Measurements from ENCODE around the gene TM9SF1.

DNA sequence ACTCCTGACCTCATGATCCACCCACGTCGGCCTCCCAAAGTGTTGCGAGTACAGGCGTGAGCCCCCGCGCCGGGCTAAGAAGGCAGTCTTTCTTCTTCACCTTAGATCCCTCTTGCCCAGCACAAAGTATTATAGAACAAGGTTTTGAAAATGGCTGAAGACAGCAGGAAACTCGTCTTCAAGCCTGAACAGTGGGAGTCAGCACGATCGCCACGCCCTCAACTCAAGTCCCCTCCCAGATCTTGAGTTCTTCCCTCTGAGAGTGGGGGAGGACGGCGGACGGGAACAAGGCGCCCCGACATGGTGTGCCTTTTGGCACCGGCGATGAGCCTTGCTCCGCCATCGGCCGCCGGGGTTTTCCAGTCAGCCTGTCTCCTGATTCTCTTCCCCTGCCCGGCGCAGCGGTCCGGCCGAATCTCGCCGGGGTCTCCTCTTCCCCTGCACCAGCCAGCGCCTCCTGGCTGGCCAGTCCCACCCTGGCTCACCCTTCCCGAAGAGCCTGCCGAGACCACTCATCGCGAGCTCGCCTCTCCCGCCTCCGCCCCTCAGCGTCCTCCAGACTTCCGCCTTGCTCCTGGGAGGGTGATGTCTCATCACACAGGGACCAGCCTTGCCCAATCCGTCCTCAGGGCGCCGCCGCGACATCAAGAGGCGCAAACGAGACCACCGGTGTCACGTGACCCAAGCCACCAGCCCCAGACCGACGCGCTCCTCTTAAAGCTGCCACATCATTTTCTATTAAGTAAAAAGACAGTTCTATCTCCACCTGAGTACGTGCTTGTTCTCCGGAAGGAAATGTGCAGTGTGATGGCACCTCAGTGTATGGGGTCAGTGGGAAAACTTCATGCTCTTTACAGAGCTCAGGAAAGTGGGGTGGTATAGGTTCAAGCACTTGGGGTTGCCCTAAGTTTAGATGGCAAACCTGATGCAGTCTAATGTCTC is 18.0 kb upstream of the TM9SF1 start, which contains the start of gene CHMP4A:
- TF ChIP-seq, protein P1, sequence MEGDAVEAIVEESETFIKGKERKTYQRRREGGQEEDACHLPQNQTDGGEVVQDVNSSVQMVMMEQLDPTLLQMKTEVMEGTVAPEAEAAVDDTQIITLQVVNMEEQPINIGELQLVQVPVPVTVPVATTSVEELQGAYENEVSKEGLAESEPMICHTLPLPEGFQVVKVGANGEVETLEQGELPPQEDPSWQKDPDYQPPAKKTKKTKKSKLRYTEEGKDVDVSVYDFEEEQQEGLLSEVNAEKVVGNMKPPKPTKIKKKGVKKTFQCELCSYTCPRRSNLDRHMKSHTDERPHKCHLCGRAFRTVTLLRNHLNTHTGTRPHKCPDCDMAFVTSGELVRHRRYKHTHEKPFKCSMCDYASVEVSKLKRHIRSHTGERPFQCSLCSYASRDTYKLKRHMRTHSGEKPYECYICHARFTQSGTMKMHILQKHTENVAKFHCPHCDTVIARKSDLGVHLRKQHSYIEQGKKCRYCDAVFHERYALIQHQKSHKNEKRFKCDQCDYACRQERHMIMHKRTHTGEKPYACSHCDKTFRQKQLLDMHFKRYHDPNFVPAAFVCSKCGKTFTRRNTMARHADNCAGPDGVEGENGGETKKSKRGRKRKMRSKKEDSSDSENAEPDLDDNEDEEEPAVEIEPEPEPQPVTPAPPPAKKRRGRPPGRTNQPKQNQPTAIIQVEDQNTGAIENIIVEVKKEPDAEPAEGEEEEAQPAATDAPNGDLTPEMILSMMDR (IDR thresholded peaks at IDR 0.05), result peak in 2 of 5 experiments; percentile 48 to 51
- peak; percentile 89 to 91 for TF ChIP-seq POLR2A (IDR thresholded peaks at IDR 0.05)
- peak; percentile 62 to 98 for TF ChIP-seq EP300 (IDR thresholded peaks at IDR 0.05)

Data from tibial nerve (tissue), 4 donors.